Stimulated activated naive CD8-positive, alpha-beta T cell treated with anti-CD3 and anti-CD28 coated beads, Interleukin-15, Interleukin-2, amounts not matched to agents 100 ng/mL and 50 ng/mL, for 24 hours (primary cell): ENCODE measurements around the gene SULT2B1.

Source experiments
- H3K27ac Mint-ChIP-seq: one replicate; pipeline ENCODE4 v1.8.0; 2021; ENCODE audit warnings: mild to moderate bottlenecking, mixed read lengths
- H3K27me3 Mint-ChIP-seq: one replicate; pipeline ENCODE4 v1.8.0; 2021; ENCODE audit warnings: mixed read lengths
- H3K36me3 Mint-ChIP-seq: one replicate; pipeline ENCODE4 v1.8.0; 2021; ENCODE audit warnings: low read depth, mixed read lengths
- H3K4me1 Mint-ChIP-seq: one replicate; pipeline ENCODE4 v1.8.0; 2021; ENCODE audit warnings: low read depth, mixed read lengths
- H3K4me3 Mint-ChIP-seq: one replicate; pipeline ENCODE4 v1.8.0; 2021; ENCODE audit warnings: mild to moderate bottlenecking, mixed read lengths
- H3K9me3 Mint-ChIP-seq: one replicate; pipeline ENCODE4 v1.8.0; 2021; ENCODE audit warnings: mixed read lengths

Gene SULT2B1

DNA sequence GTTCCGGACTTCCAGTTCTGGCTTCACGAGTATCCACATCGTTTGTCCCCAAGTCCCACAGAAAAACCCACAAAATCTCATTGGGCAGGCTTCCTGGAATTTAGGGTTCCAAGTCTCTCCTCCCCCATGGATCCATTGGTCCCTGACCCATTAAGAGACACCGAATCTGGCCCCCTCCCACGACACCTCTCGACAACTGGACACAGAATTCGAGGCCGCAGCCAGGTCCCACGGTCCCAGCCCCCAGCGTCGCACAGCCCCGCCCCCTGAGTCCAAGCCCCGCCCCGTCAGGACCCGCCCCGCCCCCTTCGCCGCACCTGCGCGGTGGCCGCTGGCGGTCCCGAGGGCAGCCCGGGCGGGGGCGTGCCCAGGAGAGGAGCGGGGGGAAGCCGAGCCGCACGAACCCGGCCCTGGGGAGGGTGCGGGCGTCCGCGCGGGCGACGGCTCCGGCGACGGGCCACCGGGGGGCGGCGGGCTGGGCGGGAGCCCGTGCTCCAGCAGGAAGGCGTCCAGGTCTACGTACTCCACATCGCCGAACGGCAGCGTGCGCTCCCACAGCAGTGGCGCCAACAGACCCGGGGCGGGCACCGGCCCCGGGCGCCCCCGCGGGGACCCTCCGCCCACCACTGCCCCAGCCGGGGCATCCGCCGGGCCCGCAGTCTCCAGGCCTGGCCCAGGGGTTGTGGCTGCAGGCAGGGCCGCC lies 83.4 kb downstream of the SULT2B1 start:
- peak overlapping the region; percentile 86 for H3K4me3 Mint-ChIP-seq
- no peaks in the 10 kb centered on the region for H3K36me3 Mint-ChIP-seq
- peaks cover 70% of the 10 kb centered on the region for H3K4me1 Mint-ChIP-seq
- no peaks in the 10 kb centered on the region for H3K27me3 Mint-ChIP-seq
- peak overlapping the region; percentile 87 for H3K27ac Mint-ChIP-seq
- no peaks in the 10 kb centered on the region for H3K9me3 Mint-ChIP-seq

DNA sequence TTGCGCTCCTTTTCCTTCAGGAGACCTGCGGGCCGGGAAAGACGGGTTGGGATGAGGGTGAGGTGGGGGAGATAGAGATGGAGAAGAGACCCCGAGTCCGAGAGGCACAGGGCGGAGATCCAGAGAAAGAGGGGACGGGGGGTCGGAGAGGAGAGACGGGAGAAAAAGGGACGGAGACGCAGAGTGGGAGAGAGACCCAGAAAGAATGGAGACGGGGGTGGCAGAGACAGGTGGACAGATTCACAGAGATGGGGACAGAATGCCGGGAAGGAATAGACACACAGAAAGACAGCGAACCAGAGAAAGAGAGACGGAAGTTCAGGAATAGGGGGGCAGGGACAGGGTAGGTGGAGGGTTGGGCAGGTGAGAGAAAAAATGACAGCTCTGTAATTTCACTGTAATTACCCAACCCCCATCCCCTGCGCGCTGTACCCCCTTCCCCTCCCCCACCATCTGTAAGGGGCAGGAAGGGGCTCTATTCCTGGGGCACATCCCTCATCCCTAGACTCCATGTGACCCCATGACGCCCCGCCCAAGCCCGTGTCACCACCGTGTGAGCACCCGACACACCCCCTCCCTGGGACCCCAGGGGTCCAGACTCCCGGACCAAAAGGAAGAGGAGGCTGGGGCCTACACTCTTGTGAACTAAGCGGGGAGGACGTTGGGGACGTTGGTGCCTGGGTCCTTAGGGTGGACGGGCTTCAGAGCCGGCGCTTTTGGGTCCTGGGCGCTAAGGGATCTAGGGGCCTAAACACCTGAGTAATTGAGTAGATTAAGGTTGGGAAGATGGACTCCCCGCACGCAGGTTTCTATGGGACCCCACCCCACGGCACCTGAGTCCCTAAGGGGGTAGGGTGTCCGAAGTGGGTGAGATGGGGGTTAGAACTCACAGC lies 84.2 kb downstream of the SULT2B1 start:
- H3K27ac Mint-ChIP-seq, result peak overlapping the region; percentile 42
- no peaks in the 10 kb centered on the region for H3K9me3 Mint-ChIP-seq
- H3K36me3 Mint-ChIP-seq, result no peaks in the 10 kb centered on the region
- no peaks in the 10 kb centered on the region for H3K27me3 Mint-ChIP-seq
- H3K4me1 Mint-ChIP-seq, result peaks cover 63% of the 10 kb centered on the region
- peak overlapping the region; percentile 86 for H3K4me3 Mint-ChIP-seq

DNA sequence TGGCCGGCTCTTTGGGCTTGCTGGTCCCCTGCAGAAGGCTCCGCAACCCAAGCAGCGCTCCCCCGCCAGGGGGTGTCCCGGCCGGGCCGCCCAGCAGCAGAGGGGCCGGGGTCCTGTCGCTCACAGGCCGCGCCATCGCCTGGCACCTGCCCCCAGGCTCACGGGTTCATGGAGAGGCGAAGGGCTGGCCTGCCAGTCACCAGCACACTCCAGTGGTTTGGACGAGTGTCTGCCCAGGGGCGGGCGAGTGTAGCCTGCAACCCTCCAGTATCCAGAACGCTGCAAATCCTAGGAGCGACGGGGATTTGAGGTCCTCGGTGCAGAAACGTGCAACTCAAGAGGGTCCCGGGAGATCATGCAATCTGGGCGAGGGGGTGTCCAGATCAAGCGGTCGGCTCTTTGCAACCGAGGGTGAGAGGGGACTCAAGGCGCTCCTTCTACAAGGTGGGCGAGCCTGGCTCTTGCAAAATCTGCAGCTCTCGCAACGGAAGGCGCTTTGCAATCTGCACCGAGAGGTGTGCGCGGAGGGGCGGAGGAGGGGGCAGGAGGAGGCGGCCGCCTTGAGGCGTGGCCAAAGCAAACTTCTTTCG lies 85.0 kb downstream of the SULT2B1 start, which contains the start of gene DBP:
Gene DBP, minus strand, starts transcription at position 521 of the 590 bp plus-strand sequence. Its CDS starts 385 bp downstream, at position 136.
- Mint-ChIP-seq H3K36me3 (no peaks in the 10 kb centered on the region), H3K27me3 (no peaks in the 10 kb centered on the region), H3K9me3 (no peaks in the 10 kb centered on the region), H3K27ac (peak within 1 kb of the TSS; percentile 97), H3K4me1 (peaks cover 62% of the 10 kb centered on the region), H3K4me3 (peak within 1 kb of the TSS; percentile 86)

GRCh38 chr19:48637449-48637947 lies 85.5 kb downstream of the SULT2B1 start:
- H3K9me3 Mint-ChIP-seq, result no peaks in the 10 kb centered on the region
- H3K4me1 Mint-ChIP-seq, result peaks cover 59% of the 10 kb centered on the region
- H3K4me3 Mint-ChIP-seq, result peak overlapping the region; percentile 86
- no peaks in the 10 kb centered on the region for H3K27me3 Mint-ChIP-seq
- H3K27ac Mint-ChIP-seq, result peak overlapping the region; percentile 97
- no peaks in the 10 kb centered on the region for H3K36me3 Mint-ChIP-seq

DNA sequence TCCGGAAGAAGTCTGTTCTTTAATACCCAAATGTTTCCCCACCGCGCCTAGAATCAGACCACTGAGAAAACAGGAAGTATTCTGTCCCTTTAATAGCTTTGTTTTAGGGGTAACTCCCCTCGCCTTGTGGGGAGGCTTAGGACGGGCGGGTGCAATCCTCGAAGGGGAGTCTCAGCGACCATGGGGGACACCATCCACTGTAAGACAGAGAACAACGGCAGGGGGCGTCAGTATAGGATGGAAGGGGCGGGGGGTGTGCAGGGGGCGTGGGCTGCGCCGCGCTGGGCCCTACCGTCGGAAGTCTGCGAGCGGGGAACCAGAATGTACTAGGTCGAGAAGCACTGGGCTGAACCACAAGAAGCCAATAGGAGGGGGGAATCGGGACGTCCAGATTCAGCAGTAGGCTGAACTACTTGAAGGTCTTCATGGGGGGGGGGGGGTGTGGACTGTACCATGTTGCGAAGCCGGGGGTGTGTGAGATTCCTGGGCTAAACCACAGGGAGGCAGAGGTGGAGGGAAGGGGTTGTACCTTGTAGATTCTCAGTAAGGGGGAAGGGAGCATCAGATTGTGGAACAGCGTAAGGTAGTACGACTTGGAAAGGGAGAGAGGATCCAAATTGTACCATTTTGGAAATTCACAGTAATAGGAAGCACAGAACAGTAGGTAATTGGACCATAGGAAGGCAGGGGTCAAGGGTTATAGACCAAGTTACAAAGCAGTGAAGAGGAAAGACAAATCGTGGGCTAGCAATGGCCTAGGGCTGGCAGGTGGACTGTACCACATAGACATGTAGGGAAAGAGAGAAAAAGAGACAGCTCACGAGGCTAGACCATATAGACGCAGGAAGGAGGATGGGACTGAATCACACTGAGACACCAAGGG lies 86.2 kb downstream of the SULT2B1 start:
- peak overlapping the region; percentile 86 for H3K4me3 Mint-ChIP-seq
- no peaks in the 10 kb centered on the region for H3K27me3 Mint-ChIP-seq
- no peaks in the 10 kb centered on the region for H3K9me3 Mint-ChIP-seq
- peaks cover 52% of the 10 kb centered on the region for H3K4me1 Mint-ChIP-seq
- H3K36me3 Mint-ChIP-seq, result no peaks in the 10 kb centered on the region
- peak overlapping the region; percentile 97 for H3K27ac Mint-ChIP-seq

DNA sequence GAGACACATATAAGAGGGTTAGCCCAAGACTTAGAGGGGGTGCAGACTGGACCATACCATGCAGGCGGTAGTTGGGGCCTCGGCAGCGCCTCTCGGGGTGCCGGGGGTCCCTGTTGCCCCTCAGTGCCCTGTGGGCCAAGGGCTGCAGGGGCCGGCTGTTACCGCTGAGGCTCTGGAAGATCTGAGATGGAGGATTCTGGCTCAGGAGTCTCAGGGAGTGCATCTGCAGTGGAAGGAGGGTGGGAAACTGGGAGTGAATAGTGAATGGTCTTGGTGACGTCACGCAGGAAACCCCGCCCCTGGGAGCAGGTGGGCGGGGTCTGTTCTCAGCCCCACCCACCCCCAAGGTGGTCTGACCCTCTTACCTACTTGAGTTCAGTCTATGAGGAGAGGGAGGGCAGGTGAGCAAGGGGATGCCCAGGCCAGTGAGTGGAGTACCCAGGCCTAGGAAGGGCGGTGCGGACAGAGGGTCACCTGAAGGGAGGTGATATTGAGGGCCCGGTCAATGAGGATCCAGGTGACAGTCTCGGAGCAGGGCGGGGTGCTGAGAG lies 86.9 kb downstream of the SULT2B1 start:
- no peaks in the 10 kb centered on the region for H3K27me3 Mint-ChIP-seq
- H3K4me3 Mint-ChIP-seq, result no peak overlapping the region
- H3K36me3 Mint-ChIP-seq, result no peaks in the 10 kb centered on the region
- no peaks in the 10 kb centered on the region for H3K9me3 Mint-ChIP-seq
- H3K4me1 Mint-ChIP-seq, result peaks cover 47% of the 10 kb centered on the region
- H3K27ac Mint-ChIP-seq, result peak overlapping the region; percentile 97

DNA sequence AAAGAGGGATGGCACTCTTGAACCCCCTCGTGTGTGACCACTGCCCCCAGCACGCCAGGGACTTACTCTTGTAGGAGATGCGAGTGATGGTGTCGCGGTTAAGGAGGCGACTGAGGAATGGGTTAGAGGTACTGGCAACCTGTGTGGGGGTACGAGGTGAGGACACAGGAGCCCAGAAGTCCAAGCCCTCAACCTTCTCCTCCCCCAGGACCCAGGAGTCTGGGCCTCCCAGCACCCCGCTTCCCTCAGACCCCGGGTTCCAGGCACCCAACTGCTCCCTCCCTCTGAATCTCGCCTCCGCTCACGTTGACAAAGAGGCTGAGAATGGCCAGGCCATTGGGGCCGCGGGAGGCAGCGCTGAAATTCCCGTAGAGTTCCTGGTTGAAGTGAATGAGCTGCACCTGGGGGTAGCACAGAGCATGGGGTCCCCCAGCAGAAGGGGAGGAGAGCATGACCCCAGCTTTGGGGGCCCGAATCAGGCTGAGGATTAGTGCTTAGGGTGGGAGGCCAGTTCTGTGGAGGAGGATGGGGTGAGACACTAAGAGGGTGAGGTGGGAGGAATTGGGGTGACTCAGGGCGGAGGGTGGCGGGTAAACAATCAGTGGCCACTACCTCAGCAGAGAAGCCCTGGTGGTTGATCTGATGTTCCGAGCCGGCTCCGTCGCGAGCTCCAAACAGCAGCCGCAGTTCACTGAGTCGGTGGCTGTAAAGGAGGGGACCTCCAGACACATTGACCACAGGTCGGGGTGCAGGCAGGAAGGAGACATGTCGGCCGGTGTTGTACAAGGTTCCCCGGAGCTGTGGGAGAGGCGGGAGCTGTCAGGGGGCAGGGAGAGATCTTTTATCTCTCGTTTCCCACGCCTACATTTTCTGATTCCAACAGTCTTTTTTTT lies 87.8 kb downstream of the SULT2B1 start:
- no peaks in the 10 kb centered on the region for H3K9me3 Mint-ChIP-seq
- H3K27ac Mint-ChIP-seq, result peak overlapping the region; percentile 63
- peaks cover 44% of the 10 kb centered on the region for H3K4me1 Mint-ChIP-seq
- no peaks in the 10 kb centered on the region for H3K27me3 Mint-ChIP-seq
- peak overlapping the region; percentile 39 for H3K4me3 Mint-ChIP-seq
- no peaks in the 10 kb centered on the region for H3K36me3 Mint-ChIP-seq

GRCh38 chr19:48641850-48642249 lies 89.9 kb downstream of the SULT2B1 start:
- Mint-ChIP-seq H3K36me3 (no peaks in the 10 kb centered on the region), H3K4me1 (peaks cover 46% of the 10 kb centered on the region), H3K27ac (no peak overlapping the region), H3K9me3 (no peaks in the 10 kb centered on the region), H3K27me3 (no peaks in the 10 kb centered on the region), H3K4me3 (no peak overlapping the region)

DNA sequence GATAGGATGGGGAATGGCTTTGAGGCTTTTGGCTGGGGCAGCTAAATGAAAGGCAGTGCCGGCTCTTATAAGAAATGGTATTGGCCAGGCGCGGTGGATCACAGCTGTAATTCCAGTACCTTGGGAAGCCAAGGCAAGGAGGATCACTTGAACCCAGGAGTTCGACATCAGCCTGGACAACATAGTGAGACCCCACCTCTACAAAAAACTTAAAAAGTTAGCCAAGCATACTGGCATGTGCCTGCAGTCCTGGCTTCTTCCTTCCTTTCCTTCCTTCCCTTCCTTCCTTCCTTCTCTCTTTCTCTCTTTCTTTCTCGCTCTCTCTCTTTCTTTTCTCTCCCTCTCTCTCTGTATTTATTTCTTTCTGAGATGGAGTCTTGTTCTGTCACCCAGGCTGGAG lies 90.9 kb downstream of the SULT2B1 start:
- Mint-ChIP-seq H3K9me3 (no peaks in the 10 kb centered on the region), H3K36me3 (no peaks in the 10 kb centered on the region), H3K27me3 (no peaks in the 10 kb centered on the region), H3K4me3 (no peak overlapping the region), H3K4me1 (peaks cover 45% of the 10 kb centered on the region), H3K27ac (no peak overlapping the region)

DNA sequence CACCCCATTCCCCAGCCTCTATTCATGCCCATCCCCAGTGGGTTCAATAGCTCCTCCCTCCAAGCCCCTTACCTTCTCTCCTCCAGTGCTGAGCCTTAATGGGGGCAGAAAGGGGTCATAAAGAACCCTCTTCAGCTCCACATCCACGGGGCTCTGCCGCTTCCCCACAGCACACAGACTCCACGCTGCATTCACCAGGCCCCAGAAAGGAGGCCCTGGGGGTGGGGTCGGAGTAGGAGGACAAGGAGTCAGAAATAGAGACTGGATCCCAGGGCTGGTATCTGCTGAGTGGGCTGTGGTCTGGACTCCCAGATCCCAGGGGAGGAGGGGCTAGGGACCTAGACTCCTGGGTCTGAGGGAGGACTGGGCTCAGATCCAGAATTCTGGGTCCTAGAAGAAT lies 92.4 kb downstream of the SULT2B1 start:
- peaks cover 41% of the 10 kb centered on the region for H3K4me1 Mint-ChIP-seq
- H3K27ac Mint-ChIP-seq, result no peak overlapping the region
- H3K9me3 Mint-ChIP-seq, result no peaks in the 10 kb centered on the region
- H3K36me3 Mint-ChIP-seq, result no peaks in the 10 kb centered on the region
- H3K4me3 Mint-ChIP-seq, result no peak overlapping the region
- H3K27me3 Mint-ChIP-seq, result no peaks in the 10 kb centered on the region

DNA sequence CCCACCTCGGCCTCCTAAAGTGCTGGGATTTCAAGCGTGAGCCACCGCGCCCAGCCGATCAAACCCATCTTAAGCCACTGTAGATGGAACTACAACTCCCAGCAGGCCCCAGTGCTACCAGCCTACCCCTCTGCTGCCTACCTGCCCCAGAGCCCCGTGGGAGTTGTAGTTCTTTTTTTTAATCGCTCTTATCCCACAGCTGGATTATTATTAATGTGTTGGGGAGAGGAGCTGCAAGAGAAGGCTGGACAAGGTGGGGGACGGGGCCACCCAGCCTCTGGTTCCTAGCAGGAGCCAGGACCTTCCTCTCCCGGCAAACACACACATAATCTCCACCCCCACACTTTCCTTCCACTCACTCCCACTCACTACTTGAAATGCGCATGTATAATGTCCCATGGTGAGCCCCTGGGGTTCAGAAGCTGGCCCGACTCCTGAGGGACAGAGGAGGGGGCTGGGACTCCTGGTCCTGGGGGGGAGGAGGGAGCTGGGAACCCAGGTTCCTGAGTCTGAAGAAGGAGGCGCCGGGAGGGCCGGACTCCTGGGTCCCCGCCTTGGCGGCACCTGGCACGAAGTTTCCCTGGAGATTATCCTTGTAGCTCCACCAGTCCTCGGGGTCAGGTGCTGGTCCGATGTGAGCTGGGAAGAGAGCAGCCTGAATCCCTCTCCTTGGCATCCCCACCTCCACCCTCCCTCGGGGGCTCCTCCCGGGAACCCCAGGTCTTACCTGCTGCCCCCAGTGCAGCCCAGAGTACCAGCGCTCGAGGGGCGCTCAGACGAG lies 93.1 kb downstream of the SULT2B1 start:
- Mint-ChIP-seq H3K27ac (peak overlapping the region; percentile 88), H3K9me3 (no peaks in the 10 kb centered on the region), H3K4me3 (peak overlapping the region; percentile 84), H3K4me1 (peaks cover 42% of the 10 kb centered on the region), H3K27me3 (no peaks in the 10 kb centered on the region), H3K36me3 (no peaks in the 10 kb centered on the region)

DNA sequence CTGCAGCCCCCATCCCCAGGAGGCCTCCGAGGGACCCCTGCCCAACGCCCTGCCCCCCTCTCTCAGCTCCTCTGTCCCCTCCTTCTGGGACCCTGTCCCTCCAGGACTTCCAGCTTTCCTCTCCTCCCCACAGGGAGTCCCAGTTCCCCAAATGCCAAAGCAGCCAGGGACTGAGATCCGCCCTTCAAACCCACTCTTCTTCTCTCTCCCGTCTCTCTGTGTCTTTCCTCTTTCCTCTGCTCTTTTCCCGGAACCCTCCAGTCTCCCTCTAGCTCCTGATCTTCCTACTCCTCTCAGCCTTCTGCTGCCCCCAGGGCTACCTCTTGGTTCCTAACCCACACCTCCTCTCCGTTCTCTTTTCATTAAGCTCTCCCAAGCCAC lies 93.6 kb downstream of the SULT2B1 start:
- peaks cover 41% of the 10 kb centered on the region for H3K4me1 Mint-ChIP-seq
- peak overlapping the region; percentile 84 for H3K4me3 Mint-ChIP-seq
- H3K36me3 Mint-ChIP-seq, result no peaks in the 10 kb centered on the region
- peak overlapping the region; percentile 89 for H3K27ac Mint-ChIP-seq
- no peaks in the 10 kb centered on the region for H3K27me3 Mint-ChIP-seq
- H3K9me3 Mint-ChIP-seq, result no peaks in the 10 kb centered on the region
